C4-2B (cell line): Measurements from ENCODE around the gene ATP1B1.

Source experiments
- CTCF ChIP-seq: fragments of 450-650 bp; conservative IDR thresholded peaks from 2 replicates; pipeline ENCODE4 v1.5.1; 2017; ENCODE audit warnings: mild to moderate bottlenecking
- ZFX ChIP-seq: fragments of 450-650 bp; IDR thresholded peaks from 2 replicates; pipeline ENCODE4 v1.6.1; 2017

DNA sequence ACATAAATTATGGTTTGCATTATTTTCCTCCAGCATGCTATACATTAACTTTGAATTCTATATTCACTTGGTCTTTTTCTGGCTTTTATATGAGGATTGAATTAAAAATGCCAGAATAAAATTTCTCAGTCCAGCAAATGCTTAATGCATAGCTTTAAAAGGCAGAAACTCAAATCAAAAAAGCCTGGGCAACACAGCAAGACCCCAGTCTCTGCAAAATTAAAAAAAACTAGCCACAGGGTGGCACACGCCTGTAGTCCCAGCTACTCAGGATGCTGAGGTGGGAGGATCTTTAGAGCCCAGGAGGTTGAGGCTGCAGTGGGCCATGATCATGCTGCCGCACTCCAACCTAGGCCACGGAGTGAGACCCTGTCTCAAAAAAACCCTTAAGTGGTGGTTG, 19.8 kb downstream of the ATP1B1 start:
- TF ChIP-seq CTCF = no peak
- no peak for TF ChIP-seq ZFX
